Fibroblast of lung (primary cell): Measurements from ENCODE around the gene CLDN4. TPM values are rescaled to one million over a fixed set of nuclear protein-coding genes. Genes with fewer than 3 reads are reported as not detected.

ENCODE experiments used
- DNase-seq, 2 donors: peaks; one replicate each; pipeline versions ENCODE4 v3.0.0 to v3.0.0-alpha.2; 2010; ENCODE audit warnings: low read depth in 2 of 2
- H2AFZ ChIP-seq: 2 replicates; pipeline ENCODE4 v1.5.1; 2012; ENCODE audit warnings: low read length, control low read depth, inconsistent platforms
- H3K27ac ChIP-seq: 2 replicates; pipeline ENCODE4 v1.5.1; 2011; ENCODE audit warnings: low read length, control low read depth; ENCODE audit not compliant: insufficient read depth
- H3K27me3 ChIP-seq: 2 replicates; pipeline ENCODE4 v1.5.1; 2011; ENCODE audit warnings: mild to moderate bottlenecking, low read length; ENCODE audit not compliant: control insufficient read depth, insufficient read depth
- H3K36me3 ChIP-seq: 2 replicates; pipeline ENCODE4 v1.5.1; 2011; ENCODE audit warnings: low read length; ENCODE audit not compliant: control insufficient read depth, insufficient read depth
- H3K4me1 ChIP-seq: 2 replicates; pipeline ENCODE4 v1.5.1; 2011; ENCODE audit warnings: low read length; ENCODE audit not compliant: control insufficient read depth, insufficient read depth; ENCODE audit errors: extremely low read depth
- H3K4me2 ChIP-seq: 2 replicates; pipeline ENCODE4 v1.5.1; 2011; ENCODE audit warnings: low read length, control low read depth; ENCODE audit not compliant: insufficient read depth; ENCODE audit errors: extremely low read depth
- H3K4me3 ChIP-seq, 4 experiments: fragments of 200-600 bp in 1 of 4; sonication (generic) in 1 of 4; replicated peaks in 1 of 4; 2 replicates each; pipeline ENCODE4 v1.5.1; 2011 to 2016; ENCODE audit warnings: low read length in 4 of 4, low read depth in 3 of 4, mild to moderate bottlenecking in 3 of 4, control low read depth in 2 of 4, inconsistent platforms in 1 of 4, mixed read lengths in 1 of 4; ENCODE audit not compliant: insufficient read depth in 1 of 4; ENCODE audit errors: control extremely low read depth in 1 of 4
- H3K79me2 ChIP-seq: 2 replicates; pipeline ENCODE4 v1.5.1; 2012; ENCODE audit warnings: mild to moderate bottlenecking, low read length, inconsistent platforms; ENCODE audit not compliant: control insufficient read depth, insufficient read depth
- H3K9ac ChIP-seq: 2 replicates; pipeline ENCODE4 v1.5.1; 2011; ENCODE audit warnings: mild to moderate bottlenecking, low read length, control low read depth; ENCODE audit not compliant: insufficient read depth
- H3K9me3 ChIP-seq: 2 replicates; pipeline ENCODE4 v1.5.1; 2012; ENCODE audit warnings: low read depth, low read length; ENCODE audit not compliant: control insufficient read depth, insufficient read depth
- H4K20me1 ChIP-seq: 2 replicates; pipeline ENCODE4 v1.5.1; 2011; ENCODE audit warnings: low read length; ENCODE audit not compliant: control insufficient read depth, insufficient read depth; ENCODE audit errors: extremely low read depth
- CTCF ChIP-seq, 2 donors: IDR thresholded peaks in 1 of 2; conservative IDR thresholded peaks in 1 of 2; 1 replicate in 1 of 2; 2 replicates in 1 of 2; pipeline ENCODE4 v1.5.1; 2011 to 2012; ENCODE audit warnings: low read length in 2 of 2, control low read depth in 1 of 2, inconsistent platforms in 1 of 2, low read depth in 1 of 2, mild to moderate bottlenecking in 1 of 2
- EZH2 ChIP-seq: IDR thresholded peaks from 2 replicates; pipeline ENCODE4 v1.5.1; 2012; ENCODE audit warnings: low read length, control low read depth, mild to moderate bottlenecking; ENCODE audit errors: missing control alignments
- polyA plus RNA-seq, 2 donors: library from polyadenylated mRNA; depleted of rRNA in 1 of 2; stranded (reverse) in 1 of 2; unstranded in 1 of 2; fragments of >200 nt; gene quantifications; 2 replicates each; pipeline ENCODE4 v1.2.1, GENCODE V29; 2011 to 2012; ENCODE audit warnings: missing spikeins in 1 of 2
- total RNA-seq: library from RNA; depleted of rRNA; stranded (reverse); fragments of >200 nt; gene quantifications from 2 replicates; pipeline ENCODE4 v1.2.1, GENCODE V29; 2014

The CLDN4 gene
- total and polyA plus RNA-seq, 2 donors (not counting 1 experiment from before 2014, with no cell fraction given), result under 0.01 to 0.51 TPM

GRCh38 chr7:73829505-73829904 lies 1.3 kb upstream of the CLDN4 start:
- no peak for TF ChIP-seq EZH2
- TF ChIP-seq CTCF (conservative IDR thresholded peaks at IDR 0.05 in 1 of 2, IDR thresholded peaks at IDR 0.05 in 1 of 2; ENCODE audit: low read depth in 1 of 2, low read length in 2 of 2), result no peak
- H3K4me2 ChIP-seq, result no peak overlapping the region
- no peaks in the 10 kb centered on the region for H3K79me2 ChIP-seq
- DNase-seq, result no peak
- H2AFZ ChIP-seq, result no peak overlapping the region
- H3K27ac ChIP-seq, result no peak overlapping the region
- H3K4me3 ChIP-seq, result no peak overlapping the region
- H3K9me3 ChIP-seq, result no peaks in the 10 kb centered on the region
- no peaks in the 10 kb centered on the region for H4K20me1 ChIP-seq
- no peaks in the 10 kb centered on the region for H3K27me3 ChIP-seq
- peaks cover 13% of the 10 kb centered on the region for H3K4me1 ChIP-seq
- no peak overlapping the region for H3K9ac ChIP-seq
- no peaks in the 10 kb centered on the region for H3K36me3 ChIP-seq

GRCh38 chr7:73829921-73830680 lies 695 bp upstream of the CLDN4 start:
- no peak overlapping the region for H3K4me2 ChIP-seq

GRCh38 chr7:73831584-73831833 lies 713 bp downstream of the CLDN4 start:
- H3K9me3 ChIP-seq, result no peaks in the 10 kb centered on the region
- no peaks in the 10 kb centered on the region for H3K36me3 ChIP-seq
- H2AFZ ChIP-seq, result no peak overlapping the region
- H3K27me3 ChIP-seq, result no peaks in the 10 kb centered on the region
- no peak overlapping the region for H3K9ac ChIP-seq
- DNase-seq, result no peak
- no peaks in the 10 kb centered on the region for H4K20me1 ChIP-seq
- H3K79me2 ChIP-seq, result no peaks in the 10 kb centered on the region
- H3K4me1 ChIP-seq, result peaks cover 13% of the 10 kb centered on the region
- no peak overlapping the region for H3K27ac ChIP-seq
- no peak for TF ChIP-seq CTCF (conservative IDR thresholded peaks at IDR 0.05 in 1 of 2, IDR thresholded peaks at IDR 0.05 in 1 of 2; ENCODE audit: low read depth in 1 of 2, low read length in 2 of 2)
- TF ChIP-seq EZH2, result no peak
- no peak overlapping the region for H3K4me2 ChIP-seq
- no peak overlapping the region for H3K4me3 ChIP-seq

More at GRCh38 chr7:73829921-73830680, 695 bp upstream of the CLDN4 start:
- H3K79me2 ChIP-seq, result no peaks in the 10 kb centered on the region
- no peaks in the 10 kb centered on the region for H3K9me3 ChIP-seq
- no peaks in the 10 kb centered on the region for H4K20me1 ChIP-seq
- H3K9ac ChIP-seq, result no peak overlapping the region
- no peaks in the 10 kb centered on the region for H3K36me3 ChIP-seq
- H3K4me3 ChIP-seq, result no peak overlapping the region
- H3K27ac ChIP-seq, result no peak overlapping the region
- H3K4me1 ChIP-seq, result peaks cover 13% of the 10 kb centered on the region
- TF ChIP-seq EZH2 (no peak), CTCF (conservative IDR thresholded peaks at IDR 0.05 in 1 of 2, IDR thresholded peaks at IDR 0.05 in 1 of 2; ENCODE audit: low read depth in 1 of 2, low read length in 2 of 2) (no peak)
- no peak overlapping the region for H2AFZ ChIP-seq
- H3K27me3 ChIP-seq, result no peaks in the 10 kb centered on the region
- no peak for DNase-seq
